HCT116 (cell line): ENCODE results near the gene FAM193B.

Experiments
- CEBPB ChIP-seq: IDR thresholded peaks from 2 replicates; pipeline ENCODE4 v1.6.1; 2012; ENCODE audit warnings: low read depth
- EZH2phosphoT487 ChIP-seq: fragments of 200-600 bp; IDR thresholded peaks from 2 replicates; pipeline ENCODE4 v1.6.1; 2018; ENCODE audit warnings: antibody characterized with exemption, borderline replicate concordance
- JUND ChIP-seq: IDR thresholded peaks from 2 replicates; pipeline ENCODE4 v1.6.1; 2012
- POLR2A ChIP-seq: IDR thresholded peaks from 2 replicates; pipeline ENCODE4 v1.7.0; 2011; ENCODE audit warnings: borderline replicate concordance; ENCODE audit not compliant: insufficient read depth, insufficient read length; ENCODE audit errors: extremely low read depth
- POLR2AphosphoS5 ChIP-seq: IDR thresholded peaks from 2 replicates; pipeline ENCODE4 v1.6.1; 2011; ENCODE audit warnings: mild to moderate bottlenecking, low read depth, low read length, moderate library complexity
- RAD21 ChIP-seq: IDR thresholded peaks from 2 replicates; pipeline ENCODE4 v1.6.1; 2012; ENCODE audit warnings: low read depth, mild to moderate bottlenecking
- TF ChIP-seq, protein P1 (sequence below), 3 experiments: fragments of 200-600 bp in 1 of 3; sonication (generic) in 1 of 3; IDR thresholded peaks in 2 of 3; conservative IDR thresholded peaks in 1 of 3; 2 replicates each; pipeline ENCODE4 v1.5.1; 2012 to 2017; ENCODE audit warnings: low read depth in 2 of 3, low read length in 2 of 3, antibody characterized with exemption in 1 of 3, borderline replicate concordance in 1 of 3, control low read depth in 1 of 3, mild to moderate bottlenecking in 1 of 3, mixed read lengths in 1 of 3, mixed run types in 1 of 3, moderate library complexity in 1 of 3; ENCODE audit not compliant: insufficient read depth in 1 of 3

DNA sequence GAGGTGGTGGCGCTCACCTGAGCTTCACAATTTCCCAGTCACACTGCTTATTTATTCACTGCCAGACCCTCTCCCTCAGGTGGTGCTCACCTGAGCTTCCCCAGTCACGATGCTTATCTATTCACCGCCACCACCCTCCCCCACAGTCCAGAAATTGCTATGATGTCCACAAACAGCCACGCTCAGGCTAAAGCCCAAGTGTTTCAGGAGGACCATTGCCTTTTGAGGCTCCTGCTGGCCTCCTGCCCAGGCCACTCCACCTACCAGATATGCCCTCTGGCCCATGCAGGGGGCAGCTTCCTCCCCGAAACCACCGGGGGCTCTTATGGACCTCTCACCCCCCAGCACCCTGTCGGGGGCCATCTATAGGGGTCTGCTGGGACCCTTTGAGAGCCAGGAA lies 61.5 kb downstream of the FAM193B start:
- TF ChIP-seq, protein P1, sequence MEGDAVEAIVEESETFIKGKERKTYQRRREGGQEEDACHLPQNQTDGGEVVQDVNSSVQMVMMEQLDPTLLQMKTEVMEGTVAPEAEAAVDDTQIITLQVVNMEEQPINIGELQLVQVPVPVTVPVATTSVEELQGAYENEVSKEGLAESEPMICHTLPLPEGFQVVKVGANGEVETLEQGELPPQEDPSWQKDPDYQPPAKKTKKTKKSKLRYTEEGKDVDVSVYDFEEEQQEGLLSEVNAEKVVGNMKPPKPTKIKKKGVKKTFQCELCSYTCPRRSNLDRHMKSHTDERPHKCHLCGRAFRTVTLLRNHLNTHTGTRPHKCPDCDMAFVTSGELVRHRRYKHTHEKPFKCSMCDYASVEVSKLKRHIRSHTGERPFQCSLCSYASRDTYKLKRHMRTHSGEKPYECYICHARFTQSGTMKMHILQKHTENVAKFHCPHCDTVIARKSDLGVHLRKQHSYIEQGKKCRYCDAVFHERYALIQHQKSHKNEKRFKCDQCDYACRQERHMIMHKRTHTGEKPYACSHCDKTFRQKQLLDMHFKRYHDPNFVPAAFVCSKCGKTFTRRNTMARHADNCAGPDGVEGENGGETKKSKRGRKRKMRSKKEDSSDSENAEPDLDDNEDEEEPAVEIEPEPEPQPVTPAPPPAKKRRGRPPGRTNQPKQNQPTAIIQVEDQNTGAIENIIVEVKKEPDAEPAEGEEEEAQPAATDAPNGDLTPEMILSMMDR (IDR thresholded peaks at IDR 0.05 in 2 of 3, conservative IDR thresholded peaks at IDR 0.05 in 1 of 3; ENCODE audit: borderline replicate concordance in 1 of 3, insufficient read depth in 1 of 3, low read depth in 2 of 3, low read length in 2 of 3), result no peak
- TF ChIP-seq POLR2A (no peak), JUND (no peak), RAD21 (no peak), CEBPB (no peak), EZH2phosphoT487 (no peak), POLR2AphosphoS5 (0 out of 2 replicates have a peak, but pooled peaks have one; percentile 14)
